ENCODE results near the gene DDX50. TPM values are rescaled to one million over a fixed set of nuclear protein-coding genes. Genes with fewer than 3 reads are reported as not detected.
A peak's percentile ranks its signal among the peaks of the same experiment; 100 is the strongest.
"Not testable (repeated sequence)": the region's sequence is repeated elsewhere in the genome, so short reads cannot be mapped to it uniquely, and the experiment has no call there.

The DDX50 gene
- polyA plus RNA-seq, 10 donors, result 43.4 to 54.5 (median 47.5) TPM

DNA sequence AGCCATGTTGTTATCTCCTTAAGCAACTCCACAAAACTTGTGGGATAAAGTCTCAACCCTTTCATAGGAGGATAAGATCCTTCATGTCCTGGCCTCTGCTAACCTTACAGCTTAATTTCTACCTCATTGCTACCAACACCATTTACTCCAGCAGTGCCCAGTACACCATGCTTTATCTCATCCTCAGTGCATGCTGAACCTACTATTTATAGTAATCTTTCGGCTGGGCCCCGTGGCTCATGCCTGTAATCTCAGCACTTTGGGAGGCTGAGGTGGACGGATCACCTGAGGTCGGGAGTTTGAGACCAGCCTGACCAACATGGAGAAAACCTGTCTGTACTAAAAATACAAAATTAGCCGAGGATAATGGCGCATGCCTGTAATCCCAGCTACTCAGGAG, 78.6 kb downstream of the DDX50 start:
- DNase-seq, result not testable (repeated sequence)

DNA sequence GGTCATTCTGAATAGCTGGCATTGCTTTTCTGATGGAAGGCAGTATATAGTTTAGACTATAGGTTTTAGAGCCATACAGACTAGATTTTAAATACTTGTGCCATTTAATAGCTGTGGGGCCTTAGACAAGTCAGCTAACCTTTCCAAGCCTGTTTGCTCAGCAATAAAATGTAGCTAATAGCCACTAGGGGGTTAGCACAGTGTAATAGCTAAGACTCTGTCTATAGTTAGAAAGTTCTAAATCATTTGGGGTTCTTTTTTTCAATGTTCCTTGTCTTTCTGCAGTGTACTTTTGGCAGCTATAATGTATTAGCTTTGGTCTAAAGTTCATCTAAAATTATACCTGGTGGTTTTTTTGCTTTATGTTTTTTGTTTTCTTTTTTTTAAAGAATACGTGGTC, 80.0 kb downstream of the DDX50 start:
- DNase-seq, result no peak

DNA sequence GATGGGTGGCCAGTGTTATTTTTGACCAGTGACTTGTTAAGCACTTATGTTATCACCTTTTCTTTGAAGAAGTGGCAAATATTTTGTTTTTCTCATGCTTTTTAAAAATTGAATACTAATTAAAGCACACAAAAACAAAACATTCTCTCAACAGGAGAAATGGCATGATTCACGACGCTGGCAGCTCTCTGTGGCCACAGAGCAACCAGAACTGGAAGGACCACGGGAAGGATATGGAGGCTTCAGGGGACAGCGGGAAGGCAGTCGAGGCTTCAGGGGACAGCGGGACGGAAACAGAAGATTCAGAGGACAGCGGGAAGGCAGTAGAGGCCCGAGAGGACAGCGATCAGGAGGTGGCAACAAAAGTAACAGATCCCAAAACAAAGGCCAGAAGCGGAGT, 81.3 kb downstream of the DDX50 start:
- DNase-seq, result no peak

DNA sequence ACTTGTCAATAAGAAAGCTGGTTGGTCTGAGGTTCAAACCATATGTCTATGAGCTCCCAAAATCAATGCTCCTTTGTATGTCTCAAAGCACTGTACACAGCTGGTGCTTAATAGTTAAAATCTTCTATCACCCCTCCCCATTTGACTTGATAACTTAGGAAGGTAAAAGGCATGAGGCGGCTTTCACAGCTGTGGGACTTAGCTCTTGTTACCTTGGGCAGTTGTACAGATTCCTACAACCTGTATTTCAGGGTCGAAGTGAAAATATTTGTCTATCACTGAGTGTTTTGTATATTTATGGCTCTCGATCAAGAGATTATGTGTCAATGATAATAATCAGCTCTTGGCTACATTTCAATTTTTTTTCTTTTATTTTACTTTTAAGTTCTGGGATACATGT, 86.5 kb downstream of the DDX50 start:
- DNase-seq, result no peak

DNA sequence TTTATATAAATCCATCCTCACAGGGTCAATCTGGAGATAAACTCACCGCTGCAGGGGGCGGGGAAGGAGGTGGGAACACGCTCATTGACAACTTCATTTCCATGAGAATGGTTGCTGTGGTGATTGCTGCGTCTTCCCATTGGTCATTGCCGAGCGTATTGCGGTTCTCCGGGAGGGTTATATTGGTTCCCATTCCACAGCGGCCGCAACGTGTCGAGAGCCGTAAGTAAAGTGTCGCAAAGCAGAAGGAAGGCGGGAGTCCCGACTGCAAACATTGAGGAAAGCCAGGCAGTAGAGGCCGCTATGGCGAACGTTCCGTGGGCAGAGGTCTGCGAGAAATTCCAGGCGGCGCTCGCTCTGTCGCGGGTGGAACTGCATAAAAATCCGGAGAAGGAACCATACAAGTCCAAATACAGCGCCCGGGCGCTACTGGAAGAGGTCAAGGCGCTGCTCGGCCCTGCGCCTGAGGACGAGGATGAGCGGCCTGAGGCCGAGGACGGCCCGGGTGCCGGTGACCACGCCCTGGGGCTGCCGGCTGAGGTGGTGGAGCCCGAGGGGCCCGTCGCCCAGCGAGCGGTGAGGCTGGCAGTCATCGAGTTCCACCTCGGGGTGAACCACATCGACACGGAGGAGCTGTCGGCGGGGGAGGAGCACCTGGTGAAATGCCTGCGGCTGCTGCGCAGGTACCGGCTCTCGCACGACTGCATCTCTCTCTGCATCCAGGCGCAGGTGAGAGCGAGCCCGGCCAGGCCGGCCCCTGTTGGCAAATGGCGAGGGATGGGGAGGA, 87.6 kb downstream of the DDX50 start, which contains the start of gene KIFBP:
Gene KIFBP, plus strand, starts transcription at position 274 of the 787 bp plus-strand sequence. Its CDS starts 30 bp downstream, at position 304.
- DNase-seq, result peak; percentile 97 to 99 (median 98)

DNA sequence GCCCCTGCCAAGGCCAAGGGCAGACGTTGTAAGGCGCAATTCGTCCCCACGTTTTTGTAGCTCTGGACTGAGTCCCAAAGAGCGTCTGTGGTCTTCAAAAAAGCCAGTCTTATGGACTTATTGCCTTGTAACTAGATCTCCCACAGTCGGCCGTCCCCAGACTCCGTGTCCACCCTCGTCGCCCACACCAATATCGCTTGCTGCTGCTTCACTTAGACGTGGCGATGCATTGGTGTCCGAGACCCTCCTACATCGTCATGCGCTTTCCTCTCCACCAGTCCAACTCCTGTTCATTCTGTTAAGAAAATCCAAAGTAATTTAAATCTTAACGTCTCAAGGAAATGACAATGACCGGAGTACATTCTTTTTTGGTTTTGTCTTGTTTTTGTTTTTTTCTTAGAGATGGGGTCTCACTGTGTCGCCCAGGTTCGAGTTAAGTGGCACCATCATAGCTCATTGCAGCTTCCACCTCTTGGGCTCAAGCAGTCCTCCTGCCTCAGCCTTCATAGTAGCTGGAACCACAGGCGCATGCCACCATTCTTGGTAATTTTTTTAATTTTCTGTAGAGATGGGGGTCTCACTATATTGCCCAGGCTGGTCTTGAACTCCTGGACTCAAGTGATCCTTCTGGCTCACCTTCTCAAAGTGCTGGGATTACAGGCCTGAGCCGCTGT, 88.3 kb downstream of the DDX50 start:
- DNase-seq, result peak in 2 of 3 donors; percentile 6 to 16

DNA sequence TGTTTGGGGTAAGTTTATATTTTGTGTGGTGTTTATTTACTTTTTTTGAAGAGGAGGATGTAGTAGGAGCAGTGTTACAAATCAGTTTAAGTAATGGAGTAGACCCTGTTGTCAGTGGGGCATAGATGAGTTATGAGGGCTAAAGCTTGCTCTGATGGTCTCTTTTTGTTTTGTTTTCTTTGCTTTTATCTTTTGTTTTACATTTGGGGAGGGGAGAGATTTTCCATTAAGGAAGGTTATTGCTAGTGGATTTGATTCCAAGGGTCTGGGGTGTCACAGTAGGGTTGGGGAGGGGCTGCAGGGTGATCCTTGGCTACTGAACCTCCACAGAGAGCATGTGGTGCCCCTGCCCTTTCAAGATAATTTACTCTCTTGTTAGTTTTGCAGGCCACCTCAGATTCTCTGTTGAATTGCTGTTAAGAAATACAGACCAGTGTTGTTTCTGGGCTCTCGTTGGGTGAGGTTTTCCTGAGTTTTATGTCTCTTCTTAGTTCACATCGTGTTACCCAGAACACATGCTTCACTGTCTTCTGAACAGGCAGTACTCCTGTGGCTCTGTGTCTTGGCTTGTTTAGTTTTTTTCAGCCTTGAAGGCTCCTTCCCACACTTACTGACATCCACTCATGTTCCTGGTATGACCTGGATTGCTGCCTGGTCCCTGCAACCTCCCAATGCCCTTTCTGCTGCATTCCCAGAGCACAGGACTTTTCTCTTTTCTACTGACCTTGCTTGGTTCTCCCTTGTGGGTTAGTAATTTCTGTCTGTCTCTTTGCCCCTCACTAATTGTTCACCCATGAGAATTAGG, 91.7 kb downstream of the DDX50 start:
- DNase-seq, result peak in 1 of 3 donors; percentile 53

Other genes starting within 250 kb of the DDX50 start
- gene CCAR1, start 180.1 kb upstream of the DDX50 start, polyA plus RNA-seq (ENCODE audit: insufficient read length in 10 of 10), result 100 to 1,000 TPM in 1 of 10 donors, 10 to 100 TPM in 9; 50.4 to 106 (median 77.6) TPM
- 1 to 10 TPM; 1.6 to 4.3 (median 2.4) TPM for gene STOX1, start 73.8 kb upstream of the DDX50 start, polyA plus RNA-seq (ENCODE audit: insufficient read length in 10 of 10)
- 10 to 100 TPM; 38.2 to 56.2 (median 46.6) TPM for gene DDX21, start 54.9 kb downstream of the DDX50 start, polyA plus RNA-seq (ENCODE audit: insufficient read length in 10 of 10)
- 10 to 100 TPM; 20.0 to 28.7 (median 24.9) TPM for gene KIFBP, start 87.5 kb downstream of the DDX50 start, polyA plus RNA-seq (ENCODE audit: insufficient read length in 10 of 10)
- gene SRGN, start 186.8 kb downstream of the DDX50 start, polyA plus RNA-seq (ENCODE audit: insufficient read length in 10 of 10), result 10 to 100 TPM; 15.1 to 45.0 (median 25.8) TPM
- gene VPS26A, start 222.9 kb downstream of the DDX50 start, polyA plus RNA-seq (ENCODE audit: insufficient read length in 10 of 10), result 10 to 100 TPM; 35.0 to 54.7 (median 44.0) TPM